ENCODE data around the gene SYP. TPM values are rescaled to one million over a fixed set of nuclear protein-coding genes. Genes with fewer than 3 reads are reported as not detected.

Gene SYP
- 1.7 and 1.9 TPM in 2 replicates for total RNA-seq (2014; rRNA removed; shearing (Covaris generic))

DNA sequence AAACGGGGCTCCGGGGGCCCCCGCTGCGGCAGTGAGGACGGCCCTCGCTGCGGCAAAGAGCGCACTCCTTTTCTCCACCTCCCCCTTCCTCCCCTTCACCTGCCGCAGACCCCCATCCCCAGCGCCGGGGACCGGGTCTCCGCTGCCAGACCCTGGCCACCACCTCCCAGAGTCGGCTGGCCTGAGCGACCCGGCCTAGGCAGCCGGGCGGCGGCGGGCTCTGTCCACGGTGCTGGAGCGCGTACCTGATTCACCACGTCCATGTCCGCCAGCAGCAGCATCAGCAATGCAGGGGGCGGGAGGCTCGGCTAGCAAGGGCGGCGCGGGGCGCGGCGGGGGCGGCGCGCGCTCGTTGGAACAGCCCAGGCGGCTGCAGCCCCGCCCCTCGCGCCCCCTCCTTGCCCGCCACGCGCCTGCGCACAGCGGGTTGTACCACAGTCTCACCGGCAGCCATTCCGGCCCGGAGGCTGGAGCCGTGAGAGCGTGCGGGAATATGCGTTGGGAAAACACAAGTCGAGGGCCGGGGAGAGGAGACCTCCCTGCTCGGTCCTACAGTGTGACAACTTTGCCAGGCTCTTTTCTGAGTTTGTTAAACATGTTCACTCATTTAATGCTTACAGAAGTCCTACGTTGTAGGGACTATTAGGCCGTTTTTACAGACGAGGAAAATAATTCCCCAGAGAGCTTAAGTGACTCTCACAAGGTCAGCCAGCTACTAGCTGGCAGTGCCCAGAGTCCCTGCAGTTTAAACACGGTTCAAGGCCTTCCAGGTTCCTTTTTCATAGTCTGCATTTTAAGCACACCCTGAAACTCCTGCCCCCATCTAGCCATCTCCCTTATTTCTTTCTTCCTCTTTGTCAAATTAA lies at the start of gene SYP:
SYP (minus strand) TSS at position 288 of the 866 bp plus-strand sequence; CDS start at position 281, 7 bp downstream.
- Histone ChIP-seq H3K36me3 (replicated peaks; ENCODE audit: control insufficient read depth, insufficient read depth, low read length) (no peaks in the 10 kb centered on the region), H3K4me3 (ENCODE audit: insufficient read depth, low read depth, low read length) (peak within 1 kb of the TSS; percentile 42), H3K27me3 (ENCODE audit: control insufficient read depth, insufficient read depth, low read length) (peaks cover 4% of the 10 kb centered on the region; the same call in 1 of the 2 replicates)
- DNase-seq: peak; percentile 96

DNA sequence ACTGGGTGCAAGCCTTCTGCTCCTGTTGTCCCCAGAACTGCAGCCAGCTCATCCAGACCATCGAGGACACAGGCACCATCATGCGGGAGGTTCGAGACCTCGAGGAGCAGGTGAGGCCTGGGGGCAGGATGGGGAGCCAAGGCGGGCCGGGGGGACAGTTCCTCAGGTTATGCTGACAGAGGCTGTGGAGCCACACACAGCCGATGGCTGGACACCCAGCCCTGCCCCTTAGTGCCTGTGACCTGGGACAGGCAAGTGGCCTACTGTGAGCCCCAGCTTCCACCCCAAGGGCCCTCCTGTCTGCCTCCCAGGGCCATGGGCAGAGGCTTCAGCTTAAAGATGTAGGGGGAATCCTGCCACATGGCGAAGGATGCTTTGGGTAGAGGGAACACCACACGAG lies 49.6 kb upstream of the SYP start:
- Histone ChIP-seq H3K36me3 (replicated peaks; ENCODE audit: control insufficient read depth, insufficient read depth, low read length) (no peaks in the 10 kb centered on the region), H3K4me3 (ENCODE audit: insufficient read depth, low read depth, low read length) (no peak overlapping the region), H3K27me3 (ENCODE audit: control insufficient read depth, insufficient read depth, low read length) (no peaks in the 10 kb centered on the region)
- peak; percentile 32 for DNase-seq

DNA sequence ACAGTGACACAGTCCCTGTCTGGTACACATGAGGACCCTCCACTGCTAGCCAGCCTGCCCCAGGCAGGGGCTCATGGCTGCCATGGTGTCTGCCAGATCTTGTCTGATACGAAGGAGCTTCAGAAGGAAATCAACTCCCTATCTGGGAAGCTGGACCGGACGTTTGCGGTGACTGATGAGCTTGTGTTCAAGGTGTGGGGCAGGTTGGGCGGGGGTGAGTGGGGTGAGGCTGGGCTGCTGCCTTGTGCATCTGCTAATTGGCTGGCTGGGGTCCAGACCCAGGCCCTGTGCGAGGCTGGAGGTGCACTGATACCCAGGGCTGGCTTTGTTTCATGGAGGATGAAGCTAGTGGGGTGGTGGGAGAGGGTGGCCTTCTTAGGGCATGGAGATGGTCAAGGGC lies 49.1 kb upstream of the SYP start:
- no peaks in the 10 kb centered on the region for H3K36me3 ChIP-seq (replicated peaks; ENCODE audit: control insufficient read depth, insufficient read depth, low read length)
- H3K27me3 ChIP-seq (ENCODE audit: control insufficient read depth, insufficient read depth, low read length): no peaks in the 10 kb centered on the region
- peak; percentile 28 for DNase-seq
- H3K4me3 ChIP-seq (ENCODE audit: insufficient read depth, low read depth, low read length): no peak overlapping the region

DNA sequence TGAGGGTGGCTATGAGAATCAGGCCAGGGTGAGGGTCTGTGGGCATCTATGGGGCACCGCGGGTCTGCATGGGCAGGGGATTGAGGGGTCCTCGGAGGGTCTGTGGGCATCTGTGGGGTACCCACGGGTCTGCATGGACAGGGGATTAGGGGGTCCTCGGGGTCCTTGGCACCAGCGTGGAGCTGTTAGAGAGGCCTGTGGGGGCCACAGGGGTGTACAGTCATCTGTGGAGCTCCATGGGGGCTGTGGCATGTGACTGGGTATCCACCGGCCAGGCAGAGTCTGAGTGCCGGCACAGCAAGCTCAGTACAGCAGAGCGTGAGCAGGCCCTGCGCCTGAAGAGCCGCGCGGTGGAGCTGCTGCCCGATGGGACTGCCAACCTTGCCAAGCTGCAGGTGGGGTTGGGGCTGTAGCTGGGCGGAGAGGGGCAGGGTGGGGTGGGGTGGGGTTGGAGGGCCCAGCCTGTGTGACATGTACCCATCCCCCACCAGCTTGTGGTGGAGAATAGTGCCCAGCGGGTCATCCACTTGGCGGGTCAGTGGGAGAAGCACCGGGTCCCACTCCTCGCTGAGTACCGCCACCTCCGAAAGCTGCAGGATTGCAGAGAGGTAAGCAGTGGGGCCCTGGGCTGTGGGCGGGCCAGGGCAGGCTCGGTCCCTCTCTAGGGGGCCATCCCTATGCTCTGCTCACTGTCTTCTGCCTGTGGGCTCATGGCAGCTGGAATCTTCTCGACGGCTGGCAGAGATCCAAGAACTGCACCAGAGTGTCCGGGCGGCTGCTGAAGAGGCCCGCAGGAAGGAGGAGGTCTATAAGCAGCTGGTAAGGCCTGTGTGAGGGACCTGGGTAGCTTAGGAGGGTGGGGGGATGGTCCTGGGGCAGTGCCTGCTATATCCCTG lies 48.2 kb upstream of the SYP start:
- H3K4me3 ChIP-seq (ENCODE audit: insufficient read depth, low read depth, low read length): no peak overlapping the region
- no peaks in the 10 kb centered on the region for H3K36me3 ChIP-seq (replicated peaks; ENCODE audit: control insufficient read depth, insufficient read depth, low read length)
- DNase-seq: peak; percentile 34
- H3K27me3 ChIP-seq (ENCODE audit: control insufficient read depth, insufficient read depth, low read length): no peaks in the 10 kb centered on the region

DNA sequence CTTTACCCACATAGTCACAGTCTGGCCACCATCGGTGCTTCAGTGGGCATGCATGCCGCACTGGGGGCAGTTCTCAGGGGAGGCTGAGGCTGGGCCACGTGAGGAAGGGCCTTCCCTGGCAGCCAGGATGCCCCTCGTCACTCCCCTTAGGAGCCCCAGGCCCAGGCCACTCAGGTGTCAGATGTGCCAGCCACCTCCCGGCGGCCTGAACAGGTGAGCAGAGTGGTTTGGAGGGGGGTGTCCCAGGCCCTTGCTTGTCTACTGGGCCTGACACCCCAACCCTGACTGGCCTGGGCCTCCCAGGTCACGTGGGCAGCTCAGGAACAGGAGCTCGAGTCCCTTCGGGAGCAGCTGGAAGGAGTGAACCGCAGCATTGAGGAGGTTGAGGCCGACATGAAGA lies 47.4 kb upstream of the SYP start:
- Histone ChIP-seq H3K27me3 (ENCODE audit: control insufficient read depth, insufficient read depth, low read length) (no peaks in the 10 kb centered on the region), H3K36me3 (replicated peaks; ENCODE audit: control insufficient read depth, insufficient read depth, low read length) (no peaks in the 10 kb centered on the region), H3K4me3 (ENCODE audit: insufficient read depth, low read depth, low read length) (no peak overlapping the region)
- peak; percentile 35 for DNase-seq

DNA sequence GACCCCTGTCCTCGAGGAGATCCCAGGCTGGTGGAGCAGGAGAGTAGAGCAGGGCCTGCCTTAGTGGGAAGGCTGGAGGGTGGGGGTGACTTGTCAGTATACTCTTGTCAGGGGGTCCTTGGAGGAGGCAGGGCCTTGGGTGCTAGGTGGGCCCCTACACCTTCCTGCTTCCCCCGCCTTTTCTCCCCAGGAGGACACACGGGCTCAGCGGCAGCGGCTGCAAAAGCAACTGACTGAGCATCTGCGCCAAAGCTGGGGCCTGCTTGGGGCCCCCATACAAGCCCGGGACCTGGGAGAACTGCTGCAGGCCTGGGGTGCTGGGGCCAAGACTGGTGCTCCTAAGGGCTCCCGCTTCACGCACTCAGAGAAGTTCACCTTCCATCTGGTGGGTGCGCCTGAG lies 46.5 kb upstream of the SYP start:
- no peaks in the 10 kb centered on the region for H3K27me3 ChIP-seq (ENCODE audit: control insufficient read depth, insufficient read depth, low read length)
- H3K4me3 ChIP-seq (ENCODE audit: insufficient read depth, low read depth, low read length): no peak overlapping the region
- no peak for DNase-seq
- no peaks in the 10 kb centered on the region for H3K36me3 ChIP-seq (replicated peaks; ENCODE audit: control insufficient read depth, insufficient read depth, low read length)

DNA sequence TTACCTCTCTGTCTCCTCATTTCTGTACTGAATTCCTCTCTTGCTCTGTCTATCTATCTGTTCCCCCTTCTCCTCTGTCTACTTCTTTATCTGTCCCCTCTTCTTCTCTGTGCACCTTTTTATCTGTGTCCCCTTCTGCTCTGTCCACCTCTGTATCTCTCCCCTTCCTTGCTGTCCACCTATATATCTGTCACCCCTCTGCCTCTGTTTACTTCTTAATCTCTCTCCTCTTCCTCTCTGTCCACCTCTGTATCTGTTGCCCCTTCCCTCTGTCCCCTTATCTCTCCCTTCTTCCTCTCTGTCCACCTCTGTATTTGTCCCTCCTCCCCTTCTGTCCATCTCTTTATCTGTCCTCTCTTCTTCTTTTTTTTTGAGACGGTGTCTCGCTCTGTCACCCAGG lies 44.2 kb upstream of the SYP start:
- Histone ChIP-seq H3K36me3 (replicated peaks; ENCODE audit: control insufficient read depth, insufficient read depth, low read length) (no peaks in the 10 kb centered on the region), H3K4me3 (ENCODE audit: insufficient read depth, low read depth, low read length) (no peak overlapping the region), H3K27me3 (ENCODE audit: control insufficient read depth, insufficient read depth, low read length) (no peaks in the 10 kb centered on the region)
- DNase-seq: no peak

DNA sequence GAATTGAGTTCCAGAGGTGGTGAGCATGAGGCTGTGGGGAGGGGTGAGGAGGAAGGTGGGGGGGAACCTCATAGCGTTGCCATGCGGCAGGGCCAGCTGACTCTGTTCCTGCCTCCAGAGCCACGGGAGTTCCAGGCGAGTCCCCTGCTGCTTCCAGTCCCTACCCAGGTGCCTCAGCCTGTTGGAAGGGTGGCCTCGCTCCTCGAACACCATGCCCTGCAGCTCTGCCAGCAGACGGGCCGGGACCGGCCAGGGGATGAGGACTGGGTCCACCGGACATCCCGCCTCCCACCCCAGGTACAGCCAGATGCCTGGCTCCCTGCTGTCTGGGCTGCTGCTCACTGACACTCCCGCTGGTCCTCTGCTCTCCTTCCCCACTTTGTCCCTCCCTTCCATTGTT lies 43.2 kb upstream of the SYP start:
- Histone ChIP-seq H3K36me3 (replicated peaks; ENCODE audit: control insufficient read depth, insufficient read depth, low read length) (no peaks in the 10 kb centered on the region), H3K4me3 (ENCODE audit: insufficient read depth, low read depth, low read length) (no peak overlapping the region), H3K27me3 (ENCODE audit: control insufficient read depth, insufficient read depth, low read length) (no peaks in the 10 kb centered on the region)
- DNase-seq: peak; percentile 31

DNA sequence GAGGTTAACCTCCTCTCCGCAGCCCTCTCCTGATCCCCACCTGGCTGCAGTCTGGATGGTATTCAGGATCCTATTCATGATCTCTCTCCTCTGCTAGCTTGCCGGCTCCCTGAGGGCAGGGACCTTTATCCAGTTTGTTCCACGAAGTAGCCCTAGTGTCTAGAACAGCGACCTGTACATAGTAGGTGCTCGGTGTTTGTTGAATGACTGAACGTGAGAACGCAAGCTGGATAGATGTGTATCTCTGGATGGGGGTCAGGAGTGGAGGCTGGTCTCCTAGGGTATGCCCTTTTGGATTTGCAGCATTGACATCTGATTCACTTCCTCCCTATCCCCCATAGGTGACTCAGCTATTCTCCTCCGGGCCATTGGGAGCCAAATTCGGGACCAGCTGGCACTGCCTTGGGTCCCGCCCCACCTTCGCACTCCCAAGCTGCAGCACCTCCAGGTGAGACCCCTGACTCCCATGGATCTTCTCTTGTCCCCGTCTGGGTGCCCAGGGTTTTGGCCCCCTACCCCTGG lies 42.6 kb upstream of the SYP start:
- Histone ChIP-seq H3K27me3 (ENCODE audit: control insufficient read depth, insufficient read depth, low read length) (no peaks in the 10 kb centered on the region), H3K36me3 (replicated peaks; ENCODE audit: control insufficient read depth, insufficient read depth, low read length) (no peaks in the 10 kb centered on the region), H3K4me3 (ENCODE audit: insufficient read depth, low read depth, low read length) (no peak overlapping the region)
- DNase-seq: no peak

DNA sequence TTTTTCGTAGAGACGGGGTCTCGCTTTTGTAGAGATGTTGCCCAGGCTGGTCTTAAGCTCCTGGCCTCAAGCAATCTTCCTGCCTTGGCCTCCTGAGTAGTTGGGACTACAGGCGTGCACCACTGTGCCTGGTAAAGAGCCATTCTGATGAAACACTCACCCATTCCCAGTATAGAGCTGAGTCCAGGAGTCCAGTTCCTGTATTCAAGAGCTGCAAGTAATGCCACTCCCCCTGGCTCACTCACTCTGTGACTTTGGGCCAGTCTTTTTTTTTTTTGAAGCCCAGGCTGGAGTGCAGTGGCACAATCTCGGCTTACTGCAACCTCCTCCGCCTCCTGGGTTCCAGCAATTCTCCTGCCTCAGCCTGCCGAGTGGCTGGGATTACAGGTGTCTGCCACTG lies 38.7 kb upstream of the SYP start:
- Histone ChIP-seq H3K4me3 (ENCODE audit: insufficient read depth, low read depth, low read length) (no peak overlapping the region), H3K27me3 (ENCODE audit: control insufficient read depth, insufficient read depth, low read length) (no peaks in the 10 kb centered on the region), H3K36me3 (replicated peaks; ENCODE audit: control insufficient read depth, insufficient read depth, low read length) (no peaks in the 10 kb centered on the region)
- no peak for DNase-seq

DNA sequence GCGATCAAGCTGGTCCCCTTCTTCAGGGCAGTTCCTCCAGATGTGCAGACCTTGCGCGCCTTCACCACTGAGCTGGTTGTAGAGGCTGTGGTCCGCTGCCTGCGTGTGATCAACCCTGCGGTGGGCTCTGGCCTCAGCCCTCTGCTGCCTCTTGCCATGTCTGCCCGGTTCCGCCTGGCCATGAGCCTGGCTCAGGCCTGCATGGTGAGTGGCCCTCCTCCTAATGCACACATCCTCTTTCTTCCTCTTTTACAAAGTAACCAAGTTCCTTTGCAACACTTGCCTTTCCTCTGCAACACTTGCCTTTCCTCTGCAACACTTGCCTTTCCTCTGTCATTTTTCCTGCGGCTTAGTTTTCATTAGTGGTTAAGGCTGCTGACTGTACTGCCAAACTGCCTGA lies 37.1 kb upstream of the SYP start:
- Histone ChIP-seq H3K4me3 (ENCODE audit: insufficient read depth, low read depth, low read length) (no peak overlapping the region), H3K27me3 (ENCODE audit: control insufficient read depth, insufficient read depth, low read length) (no peaks in the 10 kb centered on the region), H3K36me3 (replicated peaks; ENCODE audit: control insufficient read depth, insufficient read depth, low read length) (no peaks in the 10 kb centered on the region)
- no peak for DNase-seq

DNA sequence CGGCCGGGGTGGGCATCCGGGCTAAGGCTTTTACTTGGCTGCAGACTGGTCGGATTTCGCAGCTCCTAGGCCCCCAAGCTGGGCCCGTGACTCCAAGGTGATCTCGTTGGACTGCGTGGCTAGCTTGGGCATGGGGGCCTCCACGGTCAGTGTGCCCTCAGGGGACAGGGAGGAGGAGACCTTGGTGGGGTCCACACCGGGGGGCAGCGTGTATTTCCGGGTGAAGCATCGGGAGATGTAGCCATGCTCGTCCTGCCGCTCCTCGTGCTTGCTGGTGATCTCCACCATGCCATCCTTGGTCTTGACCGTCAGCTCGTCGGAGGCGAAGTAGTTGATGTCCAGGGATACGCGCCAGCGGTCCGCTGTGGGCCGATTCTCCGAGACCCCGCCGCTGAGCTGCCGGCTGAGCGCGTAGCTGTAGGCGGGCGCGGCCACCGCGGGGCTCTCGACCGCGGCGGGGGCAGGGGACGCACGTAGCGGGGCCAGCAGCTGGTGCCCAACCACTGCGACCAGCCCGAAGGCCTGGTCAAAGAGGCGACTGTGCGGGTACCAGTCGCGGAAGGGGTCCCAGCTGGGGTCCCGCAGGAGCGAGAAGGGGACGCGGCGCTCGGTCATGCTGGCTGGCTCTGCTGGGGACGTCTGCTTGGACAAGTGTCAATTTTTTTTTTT lies 34.0 kb upstream of the SYP start:
- H3K27me3 ChIP-seq (ENCODE audit: control insufficient read depth, insufficient read depth, low read length): no peaks in the 10 kb centered on the region

DNA sequence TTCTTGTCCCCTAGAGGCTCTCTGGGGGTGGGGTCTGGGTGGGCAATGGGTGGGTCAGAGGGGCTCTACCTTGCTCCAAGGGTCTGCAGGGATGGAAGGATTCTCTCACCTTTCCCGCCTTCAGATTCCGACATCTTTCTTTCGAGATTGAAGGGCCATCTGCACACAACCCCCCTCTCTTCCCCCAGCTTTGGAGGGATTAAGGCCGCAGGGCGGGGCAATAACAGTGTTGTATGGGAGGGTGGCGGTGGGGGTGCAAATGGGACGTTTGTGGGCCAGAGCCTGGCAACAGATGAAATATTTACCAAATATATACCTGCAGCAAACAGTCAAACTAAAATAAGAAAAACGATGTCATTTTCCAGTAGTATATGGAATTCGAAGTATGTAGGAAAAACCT lies 33.2 kb upstream of the SYP start, which contains the start of gene CACNA1F:
CACNA1F (minus strand) TSS at position 165 of the 400 bp plus-strand sequence; CDS start at position 134, 31 bp downstream.
- DNase-seq: no peak
- no peaks in the 10 kb centered on the region for H3K27me3 ChIP-seq (ENCODE audit: control insufficient read depth, insufficient read depth, low read length)
- no peaks in the 10 kb centered on the region for H3K36me3 ChIP-seq (replicated peaks; ENCODE audit: control insufficient read depth, insufficient read depth, low read length)
- no peak within 1 kb of the TSS for H3K4me3 ChIP-seq (ENCODE audit: insufficient read depth, low read depth, low read length)

More for the DNA sequence above, 34.0 kb upstream of the SYP start:
- Histone ChIP-seq H3K36me3 (replicated peaks; ENCODE audit: control insufficient read depth, insufficient read depth, low read length) (no peaks in the 10 kb centered on the region), H3K4me3 (ENCODE audit: insufficient read depth, low read depth, low read length) (no peak overlapping the region)
- peak; percentile 39 for DNase-seq

DNA sequence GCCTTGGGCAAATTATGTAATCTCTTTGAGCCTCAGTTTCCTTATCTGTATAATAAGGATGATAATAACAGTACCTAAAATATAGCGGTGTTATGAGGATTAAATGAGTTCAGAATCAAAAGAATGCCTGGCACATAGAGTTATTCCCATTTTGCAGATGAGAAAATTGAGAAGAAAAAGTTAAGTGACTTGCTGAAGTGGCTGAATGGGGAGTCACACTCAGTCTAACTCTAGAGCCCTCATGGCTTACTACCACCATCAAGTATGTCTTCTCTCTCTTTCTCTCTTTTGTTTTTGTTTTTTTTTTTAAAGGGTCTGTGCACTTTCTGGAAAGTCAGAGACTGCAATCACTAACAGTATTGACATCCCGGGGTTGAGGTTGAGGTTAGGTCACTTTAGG lies 32.5 kb upstream of the SYP start:
- Histone ChIP-seq H3K4me3 (ENCODE audit: insufficient read depth, low read depth, low read length) (no peak overlapping the region), H3K36me3 (replicated peaks; ENCODE audit: control insufficient read depth, insufficient read depth, low read length) (no peaks in the 10 kb centered on the region), H3K27me3 (ENCODE audit: control insufficient read depth, insufficient read depth, low read length) (no peaks in the 10 kb centered on the region)
- no peak for DNase-seq

Data from H7 (cell line).